Central memory CD4-positive, alpha-beta T cell (primary cell): ENCODE results near the gene OR10AD1.
"Not testable (repeated sequence)": the region's sequence is repeated elsewhere in the genome, so short reads cannot be mapped to it uniquely, and the experiment has no call there.

Experiments
- DNase-seq: peaks from one replicate; pipeline ENCODE4 v3.0.0; 2022

Gene OR10AD1

DNA sequence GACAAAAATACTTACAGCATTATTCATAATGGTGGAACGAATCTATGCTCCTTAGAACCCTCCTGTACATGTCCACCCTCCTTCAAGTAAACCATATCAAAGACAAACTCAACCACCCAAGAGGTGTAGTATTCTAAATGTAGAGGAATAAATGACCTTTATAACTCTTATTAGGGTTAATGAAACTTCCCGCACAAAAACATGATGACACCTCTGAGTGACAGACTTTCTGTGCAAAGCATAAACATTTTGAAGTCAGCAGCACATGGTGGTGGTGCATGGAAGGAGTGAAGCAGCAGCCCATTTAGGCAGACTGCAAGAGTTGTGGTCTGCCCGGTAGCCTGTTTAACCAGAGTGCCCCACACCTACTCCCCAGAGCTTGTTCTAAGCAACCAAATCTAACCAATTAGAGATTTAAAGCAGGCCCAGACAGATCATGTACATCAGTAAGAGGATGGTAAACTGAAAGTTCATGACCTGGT is 45.2 kb downstream of the OR10AD1 start:
- DNase-seq, result peak; percentile 5

DNA sequence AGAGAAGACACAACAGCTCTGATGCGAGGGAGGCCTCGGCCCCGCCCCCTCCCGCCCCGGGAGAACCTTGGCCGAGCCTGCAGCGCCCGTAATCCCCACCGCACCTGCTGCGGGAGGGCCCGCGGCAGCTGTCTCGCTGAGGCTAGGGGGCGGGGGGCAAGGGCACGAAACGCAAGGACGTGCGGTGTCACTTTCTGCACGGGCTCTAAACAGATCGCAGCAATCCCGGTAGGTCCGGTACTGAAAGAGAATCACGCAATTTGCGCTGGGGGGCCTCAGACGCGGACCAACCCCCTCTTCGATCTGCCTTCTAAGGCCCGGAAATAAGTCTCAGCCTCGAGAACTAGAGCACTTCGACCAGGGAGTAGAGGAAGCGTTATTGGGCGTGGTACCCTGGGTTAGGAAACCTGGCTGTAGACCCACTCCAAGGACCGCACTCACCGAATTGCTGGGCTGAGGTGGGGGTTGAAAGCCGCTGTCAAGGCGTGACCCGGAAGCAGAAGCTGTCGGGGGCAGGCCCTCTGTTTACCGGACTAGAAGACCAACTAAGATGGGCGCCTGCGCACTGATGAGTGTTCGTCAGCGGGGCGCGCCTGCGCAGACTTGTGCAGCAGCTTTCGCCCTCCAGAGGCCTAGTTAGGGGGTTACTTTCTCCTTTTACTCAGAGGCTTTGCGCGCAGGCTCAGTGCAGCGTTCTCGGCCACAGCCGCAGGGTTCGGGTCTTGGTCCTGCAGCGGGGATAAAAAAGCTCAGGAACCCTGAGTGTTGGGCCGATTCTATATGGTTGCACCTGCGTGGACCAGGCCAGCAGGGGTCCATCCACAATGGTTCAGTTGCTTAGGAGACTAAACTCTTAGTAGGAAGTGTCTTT is 45.8 kb downstream of the OR10AD1 start, which contains the start of gene ASB8:
Gene ASB8, minus strand, starts transcription at position 498 of the 871 bp plus-strand sequence. CDS start 4,019 bp downstream, outside the sequence.
- DNase-seq, result peak; percentile 98

DNA sequence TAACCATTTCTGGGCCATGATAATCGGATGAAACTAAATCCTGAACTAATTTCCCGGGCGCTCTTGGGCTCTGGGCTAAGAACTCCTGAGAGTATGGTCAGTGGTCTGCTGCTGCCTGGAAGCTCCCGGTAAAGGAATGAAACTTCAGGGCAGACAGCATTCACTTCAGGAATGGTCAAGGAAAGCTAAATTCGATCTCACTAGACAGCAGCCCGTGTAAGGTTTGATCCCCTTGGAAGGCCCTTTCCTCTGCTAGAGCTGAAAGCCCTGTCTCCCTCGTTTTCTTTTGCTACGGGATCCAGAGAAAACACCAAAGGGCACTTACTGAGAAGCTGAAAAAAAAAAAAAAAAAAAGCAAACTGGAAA is 46.5 kb downstream of the OR10AD1 start:
- DNase-seq, result no peak

DNA sequence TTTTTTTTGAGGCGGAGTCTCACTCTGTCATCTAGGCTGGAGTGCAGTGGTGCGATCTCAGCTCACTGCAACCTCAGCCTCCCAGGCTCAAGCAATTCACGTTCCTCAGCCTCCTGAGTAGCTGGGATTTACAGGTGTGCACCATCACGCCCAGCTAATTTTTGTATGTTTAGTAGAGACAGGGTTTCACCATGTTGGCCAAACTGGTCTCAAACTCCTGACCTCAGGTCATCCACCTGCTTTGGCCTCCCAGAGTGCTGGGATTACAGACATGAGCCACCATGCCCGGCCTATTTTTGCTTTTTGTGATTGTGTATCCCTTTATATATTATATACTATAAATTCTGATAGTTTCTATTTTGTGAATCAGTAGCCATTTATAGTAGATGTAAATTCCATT is 47.3 kb downstream of the OR10AD1 start:
- not testable (repeated sequence) for DNase-seq
